NCI-H774 (cell line): ENCODE measurements around the gene PDZD7.

Source experiments
- DNase-seq: peaks from one replicate; lab custom pipeline; 2025; lab: John Stamatoyannopoulos, UW

Gene PDZD7

DNA sequence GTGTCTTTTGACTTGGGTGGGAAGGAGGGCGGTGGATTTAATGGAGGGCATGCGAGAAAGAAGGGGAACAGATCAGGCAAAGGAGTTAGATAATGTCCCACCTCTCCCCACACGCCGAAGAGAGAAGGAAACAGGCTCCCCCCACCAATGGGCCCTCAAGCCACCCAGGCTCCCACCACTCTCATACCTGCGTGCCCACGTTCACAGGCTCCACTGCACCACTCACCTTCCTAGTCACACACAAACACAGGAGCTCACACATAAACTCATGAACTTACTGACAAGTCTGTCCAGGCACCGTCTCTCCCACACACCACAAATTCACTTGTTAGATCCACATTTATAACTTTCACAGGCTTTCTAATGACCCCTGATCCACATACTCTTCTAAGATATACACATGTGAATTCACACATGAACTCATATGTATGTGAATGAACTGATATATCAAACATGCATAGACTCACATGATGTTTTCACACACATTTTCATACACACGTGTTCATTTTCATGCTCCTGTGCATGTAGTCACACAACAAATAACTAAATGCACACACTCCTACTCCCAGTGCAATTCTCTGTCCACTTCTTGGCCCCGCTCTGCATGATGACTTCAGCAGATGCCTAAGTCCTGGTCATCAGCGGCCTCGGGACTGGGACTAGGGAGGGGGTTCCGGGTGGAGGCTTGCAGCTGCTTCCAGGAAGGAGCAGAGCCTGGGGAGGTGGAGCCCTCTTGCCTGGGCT is 29.8 kb downstream of the PDZD7 start:
- DNase-seq, result no peak

DNA sequence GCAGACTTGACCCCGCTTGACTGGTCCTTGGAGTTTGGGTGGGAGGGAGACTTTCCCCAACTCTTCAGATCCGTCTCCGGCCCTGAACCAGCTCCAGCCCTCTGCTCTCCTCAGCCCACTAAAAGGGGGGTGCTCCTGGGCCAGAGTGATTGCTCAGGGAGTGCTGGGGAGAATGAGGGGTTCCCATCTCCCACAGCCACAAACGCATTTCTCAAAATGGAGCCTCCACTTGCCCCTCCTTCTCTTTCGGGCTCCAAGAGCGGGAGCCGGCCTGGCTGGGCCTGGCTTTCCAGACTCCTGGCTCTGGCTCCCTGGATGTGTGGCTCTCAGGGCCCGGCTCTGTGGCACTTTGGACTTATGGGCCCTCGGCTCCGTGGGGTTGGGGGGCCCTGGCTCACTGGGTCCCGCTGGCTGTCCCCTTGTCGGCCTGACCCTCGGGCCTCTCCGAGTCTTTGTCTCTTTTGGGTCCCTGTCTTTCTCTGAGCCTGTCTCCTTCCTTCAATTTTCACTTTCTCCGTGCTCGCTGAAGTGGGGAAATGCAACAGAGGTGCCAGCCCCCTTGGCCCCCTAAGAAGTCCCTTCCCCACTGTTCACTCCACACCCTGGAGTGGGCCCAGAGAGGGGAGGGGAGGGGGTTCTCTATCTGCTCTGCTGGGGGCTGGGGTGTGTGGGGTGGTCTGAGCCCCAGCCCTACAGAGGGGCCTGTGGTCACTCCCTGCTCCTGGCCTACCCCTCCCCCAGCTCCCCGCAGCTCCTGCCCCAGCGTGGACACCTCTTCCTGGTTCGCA is 30.6 kb downstream of the PDZD7 start:
- DNase-seq, result no peak

DNA sequence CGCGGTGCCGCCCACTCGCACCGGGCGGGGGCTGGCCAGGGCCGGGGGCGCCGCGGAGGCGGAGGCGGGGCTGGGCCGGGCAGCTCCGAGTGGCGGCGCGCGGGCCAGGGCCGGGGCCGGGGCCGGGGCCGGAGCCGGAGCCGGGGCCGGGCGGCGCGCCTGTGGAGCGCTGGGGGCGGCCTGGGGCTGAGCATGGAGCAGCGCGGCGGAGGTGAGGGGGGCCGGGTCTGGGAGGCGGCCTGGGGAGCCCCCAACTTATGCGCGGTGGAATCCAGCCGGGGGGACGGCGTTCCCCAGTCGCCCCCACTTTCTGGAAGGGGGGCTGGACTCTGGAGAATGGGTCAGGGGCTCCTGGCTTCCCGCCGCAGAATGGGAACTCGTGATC is 31.2 kb downstream of the PDZD7 start, which contains the start of gene LZTS2:
LZTS2 (plus strand) TSS at position 67 of the 385 bp plus-strand sequence. CDS start 2,731 bp downstream, outside the sequence.
- no peak for DNase-seq

DNA sequence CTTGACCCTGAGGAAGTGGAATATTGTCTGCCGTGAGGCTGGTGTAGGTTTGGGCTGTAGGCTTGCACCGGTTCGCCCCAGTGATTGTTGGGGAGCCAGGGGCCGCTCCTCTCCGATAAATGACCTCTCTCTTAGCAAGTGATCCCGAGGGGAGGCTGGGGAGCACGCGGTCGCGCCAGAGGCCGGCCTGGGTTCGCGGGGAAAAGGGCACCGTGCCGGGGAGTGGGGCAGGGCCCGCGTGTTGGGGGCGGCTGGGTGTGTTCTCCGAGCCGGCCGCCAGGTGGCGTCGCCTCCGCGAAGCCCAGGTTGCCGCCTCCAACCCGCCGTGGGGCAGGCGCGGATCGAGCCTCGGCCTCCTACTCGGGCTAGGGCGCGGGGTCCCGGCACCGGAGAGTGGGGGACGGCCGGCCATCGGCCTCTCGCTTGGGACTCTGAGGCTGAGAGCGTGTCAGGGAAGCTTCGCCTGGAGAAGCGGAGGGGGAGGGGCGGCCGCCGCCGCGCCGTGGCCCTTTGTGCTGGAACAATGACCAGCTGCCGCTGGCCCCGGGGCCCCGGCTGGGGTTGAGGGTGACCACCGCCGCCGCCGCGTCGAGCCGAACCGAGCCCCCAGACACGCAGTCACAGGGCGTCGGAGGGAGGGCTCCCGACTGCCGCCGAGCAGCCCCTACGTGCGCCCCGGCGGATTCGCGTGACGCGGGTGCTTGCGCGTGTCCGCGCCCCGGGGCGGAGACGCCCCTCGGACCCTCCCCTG is 31.8 kb downstream of the PDZD7 start:
- peak; percentile 12 for DNase-seq

DNA sequence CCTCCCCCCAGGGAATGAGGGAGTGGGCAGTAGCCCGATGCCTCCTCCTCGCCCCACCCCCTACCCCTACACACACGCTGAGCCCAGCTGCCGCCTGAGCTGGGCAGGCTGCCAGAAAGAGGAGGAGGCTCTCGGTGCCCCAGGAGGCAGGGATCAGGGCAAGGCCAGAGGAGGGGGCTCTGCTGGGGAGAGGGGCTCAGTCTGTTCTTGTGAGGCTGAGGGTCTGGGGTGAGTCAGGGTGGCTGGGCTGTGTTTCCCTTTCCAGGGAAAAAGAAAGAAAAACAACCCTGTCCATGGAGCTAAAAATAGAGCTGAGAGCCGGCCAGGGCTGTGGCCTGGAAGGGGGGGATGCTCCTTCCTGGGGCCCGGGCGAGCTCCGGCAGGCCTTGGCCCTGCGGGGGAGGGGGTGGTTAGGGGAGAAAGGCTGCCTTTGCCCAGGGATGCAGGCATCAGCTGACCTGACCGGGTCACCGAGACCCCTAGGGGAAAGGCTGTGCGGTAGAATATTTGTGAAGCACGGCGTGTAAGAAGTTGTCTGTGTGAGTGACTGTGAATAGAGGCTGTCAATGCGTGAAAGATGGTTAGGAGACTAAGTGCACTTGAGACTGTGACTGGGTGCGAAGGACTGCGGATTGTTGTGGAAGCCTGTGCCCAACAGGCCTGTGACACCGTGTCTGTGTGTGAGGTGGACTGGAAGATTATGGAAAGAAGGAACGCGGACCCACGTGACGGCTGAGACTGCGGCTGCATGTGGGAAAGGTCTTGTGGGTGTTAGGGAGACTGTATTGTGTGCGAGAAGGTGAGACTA is 32.5 kb downstream of the PDZD7 start:
- DNase-seq, result peak; percentile 52

DNA sequence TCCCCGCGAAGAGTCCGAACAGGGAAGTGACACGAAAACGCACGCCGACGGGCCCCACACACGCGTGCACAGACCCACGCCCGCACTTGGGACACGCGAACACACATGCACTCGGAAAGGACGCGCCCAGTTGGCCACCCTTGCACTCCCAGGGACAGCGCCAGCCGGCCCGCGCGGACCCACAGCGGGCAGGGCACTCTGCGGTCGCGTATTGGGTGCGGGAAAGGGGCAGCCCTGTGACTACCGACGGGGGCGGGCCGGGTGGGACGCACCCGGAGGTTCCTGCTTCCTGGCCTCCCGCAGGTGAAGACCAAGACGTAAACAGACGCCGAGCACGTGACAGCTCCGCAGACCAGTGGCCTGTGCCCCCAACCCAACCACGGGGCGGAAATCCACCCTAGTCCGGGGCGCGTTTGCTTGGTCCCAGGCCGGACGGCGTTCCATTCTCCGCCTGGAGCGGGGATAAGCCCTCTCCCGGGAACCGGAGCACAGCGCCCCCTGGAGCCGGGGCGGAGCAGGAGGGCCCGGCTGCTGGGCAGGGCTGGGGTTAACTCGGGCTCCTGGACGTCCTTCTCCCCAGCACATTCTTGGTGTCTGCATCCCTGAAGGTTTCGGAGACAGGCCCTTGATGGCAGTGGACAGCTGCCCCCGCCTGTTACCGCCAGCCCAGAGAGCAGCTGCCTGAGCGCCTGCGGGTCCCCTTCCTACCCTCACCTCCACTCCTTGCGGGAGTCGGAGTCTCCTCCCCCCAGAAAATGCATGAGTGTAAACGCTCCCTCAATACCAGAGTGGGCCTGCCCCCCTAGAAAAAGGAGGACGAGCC is 33.4 kb downstream of the PDZD7 start:
- peak; percentile 23 for DNase-seq

DNA sequence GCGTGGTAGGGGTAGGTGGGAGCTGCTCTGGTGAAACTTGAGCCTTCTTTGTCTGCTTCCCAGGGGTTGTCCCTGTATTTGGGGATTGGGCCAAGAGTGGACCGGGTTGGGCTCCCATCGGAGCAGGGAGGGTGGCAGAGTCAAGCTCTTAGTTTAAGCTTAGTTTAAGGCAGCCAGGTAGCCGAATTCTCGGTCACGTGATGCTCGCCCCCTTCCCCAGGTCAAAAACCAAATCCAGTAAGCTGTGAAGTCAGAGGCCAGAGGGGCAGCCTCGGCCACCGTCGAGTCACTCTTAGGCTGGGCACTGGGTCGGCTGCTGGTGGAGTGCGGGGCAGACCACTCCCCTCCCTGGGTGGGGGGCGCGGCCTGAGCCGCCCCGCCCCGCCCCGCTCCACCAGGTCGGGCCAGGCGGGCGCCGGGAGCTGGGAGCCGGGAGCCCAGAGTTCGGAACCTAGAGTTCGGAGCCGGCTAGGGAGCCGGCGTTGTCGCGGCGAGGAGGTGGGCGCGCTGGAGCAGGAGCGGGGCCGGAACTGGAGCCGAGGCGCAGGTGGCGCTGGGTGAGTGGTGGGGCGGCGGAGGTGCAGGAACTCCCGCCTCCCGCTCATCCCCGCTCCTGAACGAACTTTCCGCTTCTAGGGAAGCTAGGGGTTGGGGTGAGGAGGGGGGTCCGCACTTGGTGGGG is 34.1 kb downstream of the PDZD7 start:
- peak; percentile 4 for DNase-seq

DNA sequence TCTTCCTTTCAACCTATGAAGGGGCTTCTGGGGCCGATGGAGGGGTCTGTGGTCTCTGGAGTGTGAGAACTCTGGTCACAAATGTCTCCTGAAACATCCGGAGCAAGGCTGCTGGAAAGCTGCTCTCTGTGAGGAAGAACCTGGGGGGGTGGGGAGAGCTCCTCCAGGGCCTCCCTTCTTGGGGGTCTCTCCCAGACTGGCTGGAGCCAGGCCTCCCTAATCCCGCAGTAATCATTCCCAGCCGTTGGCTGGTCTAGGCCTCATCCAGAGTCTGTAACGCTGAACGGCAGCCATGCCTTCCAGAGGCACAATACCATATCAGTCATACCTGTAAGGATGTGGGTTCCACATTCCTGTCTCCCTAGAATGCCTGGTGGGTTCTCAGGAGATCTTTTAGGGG is 35.7 kb downstream of the PDZD7 start:
- no peak for DNase-seq

DNA sequence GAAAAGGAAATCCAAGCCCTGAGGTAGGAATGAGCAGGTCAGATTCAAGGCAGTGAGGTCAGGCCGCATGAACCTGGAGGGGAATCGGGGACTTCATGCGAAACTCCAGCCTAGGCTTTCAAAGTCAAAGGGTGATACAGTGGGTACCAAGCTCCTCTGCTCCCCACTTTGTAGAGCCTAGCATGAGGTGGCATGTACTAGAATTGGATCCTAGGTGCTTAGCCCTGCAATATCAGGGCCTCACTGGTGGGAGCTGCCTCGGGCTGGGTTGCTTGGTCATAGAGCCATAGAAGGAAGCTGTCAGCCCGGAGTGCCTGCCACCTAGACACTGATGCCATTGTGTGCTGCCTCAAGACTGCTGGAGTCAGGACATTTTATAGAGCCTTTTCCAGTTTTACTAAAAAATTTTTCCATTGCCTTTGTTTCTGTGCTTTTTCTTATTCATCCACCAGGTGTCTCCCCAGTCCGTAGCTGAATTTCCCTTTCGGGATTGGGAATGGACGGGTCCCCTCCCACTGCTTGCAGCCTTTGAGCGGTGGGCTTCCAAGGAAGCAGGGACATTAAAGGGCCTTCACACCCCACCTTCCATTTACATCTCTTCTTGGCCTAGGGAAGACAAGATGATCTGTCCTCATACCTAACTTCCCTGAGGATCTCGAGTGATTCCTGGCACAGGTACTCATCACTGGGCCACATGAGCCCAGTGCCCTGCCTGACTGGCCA is 36.8 kb downstream of the PDZD7 start:
- no peak for DNase-seq

DNA sequence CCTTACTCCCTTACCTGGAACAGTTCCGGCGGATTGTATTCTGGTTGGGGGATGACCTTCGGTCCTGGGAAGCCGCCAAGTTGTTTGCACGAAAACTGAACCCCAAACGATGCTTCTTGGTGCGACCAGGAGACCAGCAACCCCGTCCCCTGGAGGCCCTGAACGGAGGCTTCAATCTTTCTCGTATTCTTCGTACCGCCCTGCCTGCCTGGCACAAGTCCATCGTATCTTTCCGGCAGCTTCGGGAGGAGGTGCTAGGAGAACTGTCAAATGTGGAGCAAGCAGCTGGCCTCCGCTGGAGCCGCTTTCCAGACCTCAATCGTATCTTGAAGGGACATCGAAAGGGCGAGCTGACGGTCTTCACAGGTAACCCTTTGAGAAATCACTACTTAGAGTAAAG is 41.8 kb downstream of the PDZD7 start:
- DNase-seq, result no peak

DNA sequence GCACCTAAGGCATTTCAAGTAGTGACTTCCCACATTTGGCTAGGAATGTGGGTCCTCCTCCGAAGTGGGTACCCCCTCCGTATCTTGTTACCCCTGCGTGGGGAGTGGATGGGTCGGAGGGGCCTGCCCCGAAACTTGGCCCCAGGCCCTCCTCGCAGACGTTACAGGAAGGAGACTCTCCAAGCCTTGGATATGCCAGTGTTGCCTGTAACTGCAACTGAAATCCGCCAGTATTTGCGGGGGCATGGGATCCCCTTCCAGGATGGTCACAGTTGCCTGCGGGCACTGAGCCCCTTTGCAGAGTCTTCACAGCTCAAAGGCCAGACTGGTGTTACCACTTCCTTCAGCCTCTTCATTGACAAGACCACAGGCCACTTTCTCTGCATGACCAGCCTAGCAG is 42.8 kb downstream of the PDZD7 start:
- no peak for DNase-seq

DNA sequence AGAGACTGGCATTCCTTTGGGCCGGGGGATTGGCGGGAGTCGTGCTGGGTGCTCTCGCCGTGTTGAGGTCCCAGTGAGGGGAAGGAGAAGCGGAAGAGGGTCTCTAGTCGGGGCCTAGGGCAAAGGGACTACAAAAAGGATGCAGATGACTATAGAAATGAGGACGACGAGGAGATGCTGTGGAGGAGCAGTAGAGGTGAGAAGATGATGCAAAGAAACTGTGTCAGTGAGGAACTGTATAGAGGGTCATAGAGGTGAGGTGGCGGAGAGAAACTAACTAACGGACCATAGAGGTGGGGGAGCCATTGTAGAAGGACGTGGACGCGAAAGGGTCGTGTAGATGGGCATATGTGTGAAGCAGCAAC is 43.3 kb downstream of the PDZD7 start:
- DNase-seq, result no peak

DNA sequence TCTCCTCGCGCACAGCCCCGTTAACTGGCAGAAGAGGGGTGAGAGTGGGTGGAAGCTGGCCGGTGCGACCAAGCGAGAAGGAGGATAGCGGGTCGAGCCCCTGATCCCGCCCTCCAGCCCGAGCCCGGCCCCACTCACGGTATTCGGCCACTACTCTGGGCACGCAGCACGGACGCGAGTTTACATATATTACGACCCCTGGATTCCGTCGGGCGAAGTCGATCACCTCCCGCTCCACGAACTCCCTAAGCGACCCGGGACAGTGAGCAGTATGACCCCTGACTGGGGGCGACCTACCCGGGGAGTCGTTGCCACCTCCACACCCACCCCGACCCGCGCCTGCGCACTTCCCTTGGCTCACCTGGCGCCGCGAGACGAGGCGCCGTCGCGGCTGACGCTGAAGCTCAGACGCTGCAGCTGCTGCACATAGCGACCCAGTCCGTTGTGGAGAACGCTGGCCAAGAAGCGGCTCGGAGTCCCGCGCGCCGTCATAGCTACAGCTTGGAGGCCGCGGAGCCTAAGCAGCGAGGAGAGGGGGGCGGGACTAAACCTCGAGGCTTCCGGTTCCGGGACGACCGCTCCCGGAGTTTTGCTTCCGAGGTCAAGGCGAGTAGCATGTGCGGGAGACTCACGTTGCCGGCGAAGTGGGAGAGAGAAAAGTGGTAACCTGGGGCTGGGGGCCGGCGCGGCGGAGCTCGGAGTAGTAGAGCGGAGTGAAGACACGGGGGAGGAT is 43.8 kb downstream of the PDZD7 start, which contains the start of the genes MRPL43 and TWNK:
MRPL43 (minus strand) TSS at position 546 of the 733 bp plus-strand sequence; CDS start at position 492, 54 bp downstream.
TWNK (plus strand) TSS at position 592 of the 733 bp plus-strand sequence. CDS start 668 bp downstream, outside the sequence.
- peak; percentile 37 for DNase-seq

DNA sequence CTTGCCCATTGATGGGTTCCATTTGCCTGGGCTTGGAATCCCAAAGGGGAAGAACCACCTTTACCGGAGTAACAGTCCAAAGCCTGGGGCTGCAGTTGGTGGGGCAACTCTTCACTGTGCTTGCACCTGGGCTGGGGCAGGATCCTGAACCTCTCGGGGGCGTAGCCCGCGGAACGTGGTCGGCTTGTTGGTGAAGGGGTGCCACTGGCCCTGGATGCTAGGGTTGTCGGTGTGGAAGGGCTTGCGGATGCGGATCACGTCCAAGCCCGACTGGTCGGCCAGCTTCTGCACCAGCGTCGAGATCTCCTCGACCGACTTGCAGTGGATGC is 44.3 kb downstream of the PDZD7 start:
- DNase-seq, result no peak

DNA sequence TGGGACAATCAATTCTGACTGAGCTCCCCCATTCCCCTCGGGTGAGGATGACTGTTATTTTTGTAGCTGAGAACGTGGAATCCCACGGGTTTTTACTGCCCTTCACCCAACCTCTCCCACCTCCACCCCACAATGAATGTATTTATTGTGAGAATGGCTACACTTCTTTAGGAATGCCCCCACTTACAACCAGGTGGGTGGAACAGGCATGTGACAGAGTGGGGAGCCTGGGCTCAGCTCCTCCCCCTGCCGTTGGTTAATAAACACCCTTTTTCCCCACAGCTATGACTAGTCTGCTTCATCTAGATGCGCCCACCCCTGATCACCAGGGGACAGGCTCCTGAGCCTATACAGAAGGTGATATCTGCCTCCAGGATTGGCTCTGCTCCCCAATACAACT is 45.6 kb downstream of the PDZD7 start:
- DNase-seq, result no peak

DNA sequence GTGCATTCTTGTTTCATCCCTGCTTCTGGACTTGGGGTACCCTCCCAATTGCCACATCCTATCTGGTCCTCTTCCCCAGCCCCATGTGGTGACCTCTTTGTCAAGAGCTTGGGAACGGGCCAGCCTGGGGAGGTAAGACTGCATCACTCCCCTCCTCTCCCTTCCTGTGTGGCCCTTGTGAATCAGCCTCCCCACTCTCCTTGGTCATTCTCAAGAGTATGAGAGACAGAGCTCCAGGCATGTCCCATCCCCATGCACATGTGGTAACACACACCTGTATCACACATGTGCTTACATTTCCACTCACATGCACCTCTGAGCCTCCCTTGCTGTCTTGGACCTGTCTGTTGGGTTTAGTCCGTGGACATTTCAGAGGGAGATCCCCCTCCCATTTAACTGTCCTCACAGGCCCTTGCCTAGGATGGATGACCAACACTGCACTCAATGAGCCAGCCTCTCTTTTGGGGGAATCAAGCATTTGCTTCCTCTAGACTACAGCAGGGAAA is 46.2 kb downstream of the PDZD7 start:
- DNase-seq, result no peak

DNA sequence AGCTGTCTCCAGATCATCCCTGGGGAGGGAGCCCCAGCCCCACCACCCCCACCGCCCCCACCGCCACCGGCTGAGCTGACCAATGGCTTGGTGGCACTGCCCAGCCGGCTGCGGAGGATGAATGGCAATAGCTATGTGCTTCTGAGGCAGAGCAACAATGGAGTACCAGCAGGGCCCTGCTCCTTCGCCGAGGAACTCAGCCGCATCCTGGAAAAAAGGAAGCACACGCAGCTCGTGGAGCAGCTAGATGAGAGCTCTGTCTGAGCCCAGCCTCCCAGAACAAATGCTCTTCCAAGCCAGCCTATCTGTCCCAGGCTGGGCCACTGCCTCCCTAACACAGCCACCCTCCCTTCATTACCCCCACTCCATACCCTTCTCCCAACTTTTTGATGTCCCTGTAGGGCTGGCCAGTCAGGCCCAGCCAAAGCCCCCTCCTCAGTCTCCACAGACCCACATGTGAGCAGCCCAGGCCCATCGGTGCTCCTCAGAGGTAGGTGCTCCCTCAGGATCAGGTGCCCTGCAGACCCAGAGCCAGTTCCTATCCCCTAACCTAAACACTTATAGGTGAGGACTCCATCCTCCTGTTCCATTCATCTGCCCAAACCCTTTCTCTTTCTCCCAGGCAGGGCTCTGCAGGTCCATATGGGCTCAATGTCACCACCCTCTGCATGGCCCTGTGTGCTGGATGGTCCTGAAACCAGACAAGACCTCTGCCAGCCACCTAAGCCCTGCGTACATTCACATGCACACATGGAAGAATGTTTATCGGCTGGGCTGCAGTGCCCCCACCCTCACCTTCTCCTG is 46.9 kb downstream of the PDZD7 start:
- no peak for DNase-seq
